ACC112 (cell line): ENCODE data around the gene CCDC83.

Source experiments
- H2AFZ ChIP-seq: fragments of 200-600 bp; sonication (generic); one replicate; pipeline ENCODE4 v1.6.0; 2017; ENCODE audit warnings: antibody characterized with exemption, low read length; ENCODE audit not compliant: unreplicated experiment
- H3K27ac ChIP-seq: fragments of 200-600 bp; sonication (generic); 2 replicates; pipeline ENCODE4 v1.5.1; 2014; ENCODE audit warnings: low read depth, mild to moderate bottlenecking, antibody characterized with exemption, low read length, moderate library complexity
- H3K27me3 ChIP-seq: fragments of 200-600 bp; sonication (generic); 2 replicates; pipeline ENCODE4 v1.6.1; 2014; ENCODE audit warnings: mild to moderate bottlenecking, antibody characterized with exemption, low read length, moderate library complexity, mixed read lengths; ENCODE audit not compliant: insufficient read depth
- H3K36me3 ChIP-seq: fragments of 200-600 bp; sonication (generic); 2 replicates; pipeline ENCODE4 v1.6.1; 2016; ENCODE audit warnings: mild to moderate bottlenecking, antibody characterized with exemption, low read length, moderate library complexity, mixed read lengths; ENCODE audit not compliant: insufficient read depth
- H3K4me1 ChIP-seq: fragments of 200-600 bp; sonication (generic); one replicate; pipeline ENCODE4 v1.6.1; 2016; ENCODE audit warnings: low read length, mixed read lengths; ENCODE audit not compliant: insufficient read depth, unreplicated experiment, control insufficient read depth
- H3K4me3 ChIP-seq: fragments of 200-600 bp; sonication (generic); 2 replicates; pipeline ENCODE4 v1.5.1; 2014; ENCODE audit warnings: mild to moderate bottlenecking, low read depth, low read length
- H3K79me2 ChIP-seq: fragments of 200-600 bp; sonication (generic); one replicate; pipeline ENCODE4 v1.6.0; 2016; ENCODE audit warnings: low read length; ENCODE audit not compliant: control insufficient read depth, unreplicated experiment, insufficient read depth

The CCDC83 gene

GRCh38 chr11:85939099-85940015, 84.2 kb downstream of the CCDC83 start:
- Histone ChIP-seq H3K36me3 (no peaks in the 10 kb centered on the region), H3K79me2 (no peaks in the 10 kb centered on the region), H2AFZ (no peak overlapping the region), H3K4me3 (no peak overlapping the region), H3K27ac (no peak overlapping the region), H3K27me3 (no peaks in the 10 kb centered on the region), H3K4me1 (peaks cover 3% of the 10 kb centered on the region)

- Histone ChIP-seq H3K27me3 (no peaks in the 10 kb centered on the region), H3K4me3 (peak overlapping the region; percentile 41; the same call in 1 of the 2 replicates), H2AFZ (no peak overlapping the region), H3K36me3 (no peaks in the 10 kb centered on the region), H3K79me2 (no peaks in the 10 kb centered on the region), H3K27ac (no peak overlapping the region), H3K4me1 (peaks cover 3% of the 10 kb centered on the region)
These were observed 86.3 kb downstream of the CCDC83 start for GRCh38 chr11:85941380-85941973.

GRCh38 chr11:85945296-85945695, 90.1 kb downstream of the CCDC83 start:
- no peaks in the 10 kb centered on the region for H3K27me3 ChIP-seq
- H3K27ac ChIP-seq = no peak overlapping the region
- no peaks in the 10 kb centered on the region for H3K79me2 ChIP-seq
- H3K36me3 ChIP-seq = no peaks in the 10 kb centered on the region
- peaks cover 26% of the 10 kb centered on the region for H3K4me1 ChIP-seq
- no peak overlapping the region for H2AFZ ChIP-seq
- H3K4me3 ChIP-seq = no peak overlapping the region

GRCh38 chr11:85945788-85946187, 90.6 kb downstream of the CCDC83 start:
- H2AFZ ChIP-seq = no peak overlapping the region
- H3K4me3 ChIP-seq = no peak overlapping the region
- no peaks in the 10 kb centered on the region for H3K27me3 ChIP-seq
- no peaks in the 10 kb centered on the region for H3K36me3 ChIP-seq
- no peak overlapping the region for H3K27ac ChIP-seq
- no peaks in the 10 kb centered on the region for H3K79me2 ChIP-seq
- H3K4me1 ChIP-seq = peaks cover 26% of the 10 kb centered on the region

GRCh38 chr11:85946221-85946620, 91.0 kb downstream of the CCDC83 start:
- Histone ChIP-seq H3K4me3 (no peak overlapping the region), H3K4me1 (peaks cover 26% of the 10 kb centered on the region), H3K36me3 (no peaks in the 10 kb centered on the region), H3K27me3 (no peaks in the 10 kb centered on the region), H2AFZ (no peak overlapping the region), H3K27ac (no peak overlapping the region), H3K79me2 (no peaks in the 10 kb centered on the region)

- Histone ChIP-seq H2AFZ (peak overlapping the region; percentile 26), H3K4me3 (peak overlapping the region; percentile 35; the same call in 1 of the 2 replicates), H3K4me1 (peaks cover 23% of the 10 kb centered on the region), H3K36me3 (no peaks in the 10 kb centered on the region), H3K27me3 (no peaks in the 10 kb centered on the region), H3K79me2 (no peaks in the 10 kb centered on the region), H3K27ac (peak overlapping the region; percentile 89)
These were observed 92.5 kb downstream of the CCDC83 start for GRCh38 chr11:85947431-85948272.

GRCh38 chr11:85948884-85949283, 93.7 kb downstream of the CCDC83 start:
- Histone ChIP-seq H3K79me2 (no peaks in the 10 kb centered on the region), H3K36me3 (0 out of 2 replicates have a peak, but pooled peaks cover 3% of the 10 kb centered on the region), H3K27me3 (no peaks in the 10 kb centered on the region), H3K4me1 (peaks cover 26% of the 10 kb centered on the region), H2AFZ (no peak overlapping the region), H3K27ac (peak overlapping the region; percentile 89), H3K4me3 (no peak overlapping the region)

- Histone ChIP-seq H3K27ac (peak overlapping the region; percentile 3; the same call in 1 of the 2 replicates), H2AFZ (no peak overlapping the region), H3K27me3 (no peaks in the 10 kb centered on the region), H3K4me1 (peaks cover 32% of the 10 kb centered on the region), H3K79me2 (no peaks in the 10 kb centered on the region), H3K36me3 (0 out of 2 replicates have a peak, but pooled peaks cover 3% of the 10 kb centered on the region), H3K4me3 (no peak overlapping the region)
These were observed 94.6 kb downstream of the CCDC83 start for GRCh38 chr11:85949798-85950197.

- no peaks in the 10 kb centered on the region for H3K27me3 ChIP-seq
- H3K36me3 ChIP-seq = peaks cover 6% of the 10 kb centered on the region; the same call in 1 of the 2 replicates
- H3K79me2 ChIP-seq = no peaks in the 10 kb centered on the region
- H3K4me1 ChIP-seq = peaks cover 35% of the 10 kb centered on the region
- no peak overlapping the region for H3K27ac ChIP-seq
- no peak overlapping the region for H3K4me3 ChIP-seq
- no peak overlapping the region for H2AFZ ChIP-seq
These were observed 95.3 kb downstream of the CCDC83 start for GRCh38 chr11:85950317-85951048.

- no peaks in the 10 kb centered on the region for H3K27me3 ChIP-seq
- H3K79me2 ChIP-seq = no peaks in the 10 kb centered on the region
- H3K27ac ChIP-seq = no peak overlapping the region
- no peak overlapping the region for H3K4me3 ChIP-seq
- H3K4me1 ChIP-seq = peaks cover 40% of the 10 kb centered on the region
- no peak overlapping the region for H2AFZ ChIP-seq
- H3K36me3 ChIP-seq = peaks cover 9% of the 10 kb centered on the region; the same call in 1 of the 2 replicates
These were observed 95.8 kb downstream of the CCDC83 start for GRCh38 chr11:85951049-85951405.
